ENCODE measurements around the gene B4GALT5. TPM values are rescaled to one million over a fixed set of nuclear protein-coding genes. Genes with fewer than 3 reads are reported as not detected.

B4GALT5 gene
- polyA plus RNA-seq, 1 donor (not counting 4 experiments of a cell fraction or from before 2014, with no cell fraction given): 23.5 TPM

DNA sequence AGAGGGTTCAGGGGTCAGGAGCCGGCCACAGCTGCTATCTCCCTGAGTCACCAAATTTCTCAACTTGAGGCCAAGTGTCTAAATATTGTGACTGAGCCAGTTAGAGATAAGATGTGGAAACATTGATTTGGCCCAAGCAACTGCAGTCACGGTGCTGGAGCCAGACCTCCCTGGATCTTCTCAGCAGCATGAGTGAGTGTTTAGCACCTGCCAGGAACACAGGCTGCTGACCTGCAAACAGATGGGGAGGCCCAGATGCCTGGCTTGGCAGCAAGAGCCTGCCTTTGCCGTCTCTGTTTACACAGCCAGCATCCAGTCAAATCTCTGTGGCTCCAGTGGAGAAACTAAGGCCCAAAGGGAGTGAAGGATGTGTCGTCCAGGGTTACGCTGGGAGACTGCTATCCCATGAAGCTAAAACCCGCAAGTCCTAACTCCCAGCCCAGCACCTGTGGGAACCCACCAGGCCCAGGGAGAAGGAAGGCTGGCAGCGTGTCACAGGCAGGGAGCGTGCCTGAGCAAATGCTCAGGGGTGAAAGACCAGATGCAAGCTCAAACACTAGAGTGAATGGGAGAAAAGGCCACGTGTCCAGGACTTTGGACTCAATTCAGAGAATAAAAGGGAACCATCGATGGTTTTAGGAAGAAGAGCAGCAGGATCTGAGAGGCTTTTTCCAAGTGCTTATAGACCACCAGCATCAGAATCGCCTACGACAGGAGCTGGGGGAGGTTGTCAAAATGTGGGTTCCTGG lies 129.8 kb downstream of the B4GALT5 start:
- dilution Hi-C loops (cut with MboI; ENCODE audit: extremely low pct_ligation_motif_present, low sequenced_read_pairs): no loop called here
- H3K4me1 ChIP-seq (ENCODE audit: control insufficient read depth, extremely low read depth, insufficient read depth, low read length): no peaks in the 10 kb centered on the region

DNA sequence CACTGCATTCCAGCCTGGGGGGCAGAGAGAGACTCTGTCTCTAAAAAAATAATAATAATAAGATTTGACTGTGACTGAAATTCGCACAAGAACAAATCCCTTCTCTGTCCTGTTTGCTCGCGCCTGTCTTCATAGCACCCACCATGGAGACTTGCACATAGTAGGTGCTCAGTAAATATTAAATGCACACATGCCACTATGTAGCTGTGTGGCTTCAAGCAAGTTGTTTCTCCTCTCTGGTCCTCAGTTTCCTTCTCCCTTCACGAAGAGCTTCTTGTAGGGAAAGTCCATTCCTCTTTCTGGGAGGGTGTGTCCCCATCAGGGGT lies 130.4 kb downstream of the B4GALT5 start:
- FAIRE-seq (no peak), DNase-seq (ENCODE audit: low read depth, low spot score) (no peak)
- Histone ChIP-seq H3K79me2 (ENCODE audit: control insufficient read depth, insufficient read depth, low read length) (no peaks in the 10 kb centered on the region), H2AFZ (ENCODE audit: control insufficient read depth, low read length) (no peak overlapping the region), H3K4me2 (ENCODE audit: control insufficient read depth, extremely low read depth, insufficient read depth, low read depth, low read length) (no peak overlapping the region), H3K4me3 (ENCODE audit: control insufficient read depth in 2 of 3, extremely low read depth in 1 of 3, insufficient read depth in 2 of 3, low read depth in 1 of 3, low read length in 3 of 3) (no peak overlapping the region), H3K9me1 (ENCODE audit: control insufficient read depth, extremely low read depth, insufficient read depth, low read length) (no peaks in the 10 kb centered on the region), H3K9me3 (ENCODE audit: control insufficient read depth, low read depth, low read length) (no peaks in the 10 kb centered on the region), H3K4me1 (ENCODE audit: control insufficient read depth, extremely low read depth, insufficient read depth, low read length) (no peaks in the 10 kb centered on the region), H3K27ac (ENCODE audit: control insufficient read depth, insufficient read depth, low read length) (no peak overlapping the region), H3K27me3 (ENCODE audit: control insufficient read depth, extremely low read depth, insufficient read depth, low read length) (peaks cover 37% of the 10 kb centered on the region), H4K20me1 (ENCODE audit: control insufficient read depth, extremely low read depth, insufficient read depth, low read length) (peaks cover 2% of the 10 kb centered on the region), H3K36me3 (ENCODE audit: control insufficient read depth in 2 of 2, extremely low read depth in 1 of 2, insufficient read depth in 2 of 2, low read length in 2 of 2) (no peaks in the 10 kb centered on the region), H3K9ac (ENCODE audit: control insufficient read depth, extremely low read depth, insufficient read depth, low read length) (no peak overlapping the region)
- no peak for TF ChIP-seq CTCF (optimal IDR thresholded peaks at IDR 0.05 in 1 of 3, IDR thresholded peaks at IDR 0.05 in 1 of 3, conservative IDR thresholded peaks at IDR 0.05 in 1 of 3; ENCODE audit: extremely low read depth in 1 of 3, insufficient read depth in 2 of 3, low read length in 3 of 3)
- TF ChIP-seq EZH2 (IDR thresholded peaks at IDR 0.05; ENCODE audit: low read length): no peak
- dilution Hi-C loops (cut with MboI; ENCODE audit: extremely low pct_ligation_motif_present, low sequenced_read_pairs): no loop called here

More for the DNA sequence above, 129.8 kb downstream of the B4GALT5 start:
- peaks cover 2% of the 10 kb centered on the region for H4K20me1 ChIP-seq (ENCODE audit: control insufficient read depth, extremely low read depth, insufficient read depth, low read length)
- DNase-seq (ENCODE audit: low read depth, low spot score): no peak
- no peak overlapping the region for H2AFZ ChIP-seq (ENCODE audit: control insufficient read depth, low read length)
- H3K27me3 ChIP-seq (ENCODE audit: control insufficient read depth, extremely low read depth, insufficient read depth, low read length): peaks cover 34% of the 10 kb centered on the region
- no peak overlapping the region for H3K4me2 ChIP-seq (ENCODE audit: control insufficient read depth, extremely low read depth, insufficient read depth, low read depth, low read length)
- H3K9ac ChIP-seq (ENCODE audit: control insufficient read depth, extremely low read depth, insufficient read depth, low read length): no peak overlapping the region
- no peaks in the 10 kb centered on the region for H3K9me1 ChIP-seq (ENCODE audit: control insufficient read depth, extremely low read depth, insufficient read depth, low read length)
- no peaks in the 10 kb centered on the region for H3K79me2 ChIP-seq (ENCODE audit: control insufficient read depth, insufficient read depth, low read length)
- no peaks in the 10 kb centered on the region for H3K9me3 ChIP-seq (ENCODE audit: control insufficient read depth, low read depth, low read length)
- H3K27ac ChIP-seq (ENCODE audit: control insufficient read depth, insufficient read depth, low read length): no peak overlapping the region
- no peaks in the 10 kb centered on the region for H3K36me3 ChIP-seq (ENCODE audit: control insufficient read depth in 2 of 2, extremely low read depth in 1 of 2, insufficient read depth in 2 of 2, low read length in 2 of 2)
- TF ChIP-seq EZH2 (IDR thresholded peaks at IDR 0.05; ENCODE audit: low read length) (no peak), CTCF (optimal IDR thresholded peaks at IDR 0.05 in 1 of 3, IDR thresholded peaks at IDR 0.05 in 1 of 3, conservative IDR thresholded peaks at IDR 0.05 in 1 of 3; ENCODE audit: extremely low read depth in 1 of 3, insufficient read depth in 2 of 3, low read length in 3 of 3) (no peak)
- FAIRE-seq: no peak
- no peak overlapping the region for H3K4me3 ChIP-seq (ENCODE audit: control insufficient read depth in 2 of 3, extremely low read depth in 1 of 3, insufficient read depth in 2 of 3, low read depth in 1 of 3, low read length in 3 of 3)

Small RNA genes lying within 50 kb of the gene (small RNA-seq; reads per million reads assigned to genes)
- gene RN7SL197P (ENCODE audit: insufficient read length in 3 of 3, low read depth in 3 of 3, low replicate concordance in 1 of 3): 0 reads per million in 3 experiments
- gene SNRPFP1 (ENCODE audit: insufficient read length in 3 of 3, low read depth in 3 of 3, low replicate concordance in 1 of 3): 0 reads per million in 3 experiments

Other genes with a start within 250 kb of the B4GALT5 start
- gene KCNB1, start 231.2 kb downstream of the B4GALT5 start, polyA plus RNA-seq: 0.03 TPM in 1 of 3 replicates, not detected in the others
- gene PTGIS, start 145.7 kb downstream of the B4GALT5 start, polyA plus RNA-seq: not detected in 3 replicates
- gene SLC9A8, start 99.0 kb upstream of the B4GALT5 start, polyA plus RNA-seq: 1.2 to 1.9 TPM (median 1.9 TPM) in 3 replicates
- gene SPATA2, start 201.7 kb upstream of the B4GALT5 start, polyA plus RNA-seq: 2.8 to 5.2 TPM (median 3.2 TPM) in 3 replicates
- gene RNF114, start 222.5 kb upstream of the B4GALT5 start, polyA plus RNA-seq: 41.0 to 61.2 TPM (median 58.4 TPM) in 3 replicates